AG04449 (cell line): Measurements from ENCODE around the gene LYPLAL1.

Experiments
- CTCF ChIA-PET: fragments of 350-600 bp; formaldehyde crosslinking; extraction: SDS; loops from one replicate; lab custom pipeline; 2021; ENCODE audit warnings: antibody characterized with exemption; lab: Yijun Ruan, JAX
- POLR2A ChIA-PET: fragments of 400-600, 350-600 bp; formaldehyde crosslinking; extraction: SDS; loops from one replicate; lab custom pipeline; 2020; ENCODE audit warnings: antibody characterized with exemption, inconsistent platforms; lab: Yijun Ruan, JAX
- DNase-seq: peaks from one replicate; pipeline ENCODE4 v3.0.0-alpha.2; 2010; ENCODE audit warnings: low read depth, low spot score
- H3K4me3 ChIP-seq: 2 replicates; pipeline ENCODE4 v1.5.1; 2011; ENCODE audit warnings: low read depth, mild to moderate bottlenecking, control low read depth, low read length
- TF ChIP-seq, protein P1 (sequence below): IDR thresholded peaks from one replicate; pipeline ENCODE4 v1.5.1; 2011; ENCODE audit warnings: mild to moderate bottlenecking, moderate library complexity, low read length, control low read depth, inconsistent platforms; ENCODE audit not compliant: insufficient read depth; ENCODE audit errors: missing control alignments

LYPLAL1 gene

DNA sequence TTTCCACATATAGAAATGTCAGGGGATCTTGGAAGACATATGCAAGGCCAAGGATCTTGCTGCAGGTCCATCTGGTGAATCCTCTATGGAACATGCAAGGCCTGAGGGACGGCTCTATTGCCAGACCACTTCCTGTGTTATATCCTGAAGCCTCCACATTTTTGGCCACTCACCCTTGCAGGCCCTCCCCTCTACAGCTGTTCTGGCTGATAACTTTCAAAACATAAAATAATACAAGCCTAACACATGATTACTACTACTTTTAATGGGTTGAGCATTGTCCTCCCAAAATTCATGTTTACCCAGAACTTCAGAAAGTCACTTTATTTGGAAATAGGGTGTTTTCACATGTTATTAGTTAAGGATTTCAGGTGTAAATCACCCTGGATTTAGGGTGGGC is 18.5 kb upstream of the LYPLAL1 start:
- no peak overlapping the region for H3K4me3 ChIP-seq
- CTCF ChIA-PET, result no interaction called here
- no peak for DNase-seq
- TF ChIP-seq, protein P1, sequence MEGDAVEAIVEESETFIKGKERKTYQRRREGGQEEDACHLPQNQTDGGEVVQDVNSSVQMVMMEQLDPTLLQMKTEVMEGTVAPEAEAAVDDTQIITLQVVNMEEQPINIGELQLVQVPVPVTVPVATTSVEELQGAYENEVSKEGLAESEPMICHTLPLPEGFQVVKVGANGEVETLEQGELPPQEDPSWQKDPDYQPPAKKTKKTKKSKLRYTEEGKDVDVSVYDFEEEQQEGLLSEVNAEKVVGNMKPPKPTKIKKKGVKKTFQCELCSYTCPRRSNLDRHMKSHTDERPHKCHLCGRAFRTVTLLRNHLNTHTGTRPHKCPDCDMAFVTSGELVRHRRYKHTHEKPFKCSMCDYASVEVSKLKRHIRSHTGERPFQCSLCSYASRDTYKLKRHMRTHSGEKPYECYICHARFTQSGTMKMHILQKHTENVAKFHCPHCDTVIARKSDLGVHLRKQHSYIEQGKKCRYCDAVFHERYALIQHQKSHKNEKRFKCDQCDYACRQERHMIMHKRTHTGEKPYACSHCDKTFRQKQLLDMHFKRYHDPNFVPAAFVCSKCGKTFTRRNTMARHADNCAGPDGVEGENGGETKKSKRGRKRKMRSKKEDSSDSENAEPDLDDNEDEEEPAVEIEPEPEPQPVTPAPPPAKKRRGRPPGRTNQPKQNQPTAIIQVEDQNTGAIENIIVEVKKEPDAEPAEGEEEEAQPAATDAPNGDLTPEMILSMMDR, result no peak
- POLR2A ChIA-PET, result no interaction called here

DNA sequence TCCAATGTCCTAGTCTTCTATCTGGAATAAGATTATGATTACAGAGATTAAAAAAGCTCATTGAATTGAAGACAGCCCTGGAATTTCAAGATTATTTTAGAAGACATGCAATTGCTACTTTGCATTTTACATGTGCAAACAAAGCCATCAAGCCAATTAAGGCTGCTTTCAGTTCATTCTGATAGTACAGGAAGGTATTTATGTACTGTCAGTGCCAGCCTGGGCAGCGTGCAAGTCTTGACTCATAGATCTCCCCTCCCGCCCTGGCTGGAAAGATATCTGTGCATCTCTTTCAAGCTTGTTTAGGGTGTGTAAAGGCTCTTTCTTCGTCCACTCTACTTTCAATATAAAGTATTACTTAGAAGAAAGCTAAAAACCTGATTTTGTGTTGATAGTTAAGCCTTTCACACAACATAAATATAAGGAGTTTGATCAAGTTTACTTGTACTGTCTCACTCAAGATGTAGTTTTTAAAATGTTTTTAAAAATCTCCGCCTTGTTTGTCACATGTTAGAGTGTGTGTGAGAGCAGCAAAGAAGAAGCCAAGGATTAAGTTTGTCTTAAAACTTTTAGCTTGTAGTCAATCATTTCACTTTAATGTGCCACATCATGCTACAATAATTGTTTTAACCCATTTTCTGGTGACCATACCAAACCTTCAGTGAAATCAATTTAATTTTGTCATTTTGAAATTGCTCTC is 13.6 kb upstream of the LYPLAL1 start:
- POLR2A ChIA-PET, result no interaction called here
- H3K4me3 ChIP-seq, result no peak overlapping the region
- DNase-seq, result no peak
- CTCF ChIA-PET, result interaction anchor here (1.1 to 1.3 kb wide), 3 partner anchors 9 to 23 kb away, joined by 3 to 4 read pairs (median 3); partner anchors contain the start of gene LYPLAL1
- TF ChIP-seq, protein P1, result no peak

DNA sequence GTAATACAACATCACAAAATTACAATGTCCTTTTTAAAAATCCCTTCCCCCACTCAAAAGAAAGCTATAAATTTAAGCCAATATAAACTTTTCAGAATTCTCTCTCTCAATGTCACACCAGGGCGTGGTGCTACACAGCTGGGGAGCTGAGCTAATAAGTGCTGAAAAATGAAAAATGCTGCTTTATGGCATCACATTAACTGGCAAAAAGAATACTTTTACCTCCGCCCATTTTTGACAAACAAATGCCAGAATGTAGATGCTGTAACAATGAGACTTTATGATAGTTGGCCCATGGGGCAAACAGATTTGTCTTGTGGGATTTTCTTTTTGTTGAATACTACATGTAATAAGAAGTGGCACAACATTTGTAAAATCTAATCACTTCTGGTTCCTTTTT is 12.7 kb upstream of the LYPLAL1 start:
- no peak for DNase-seq
- TF ChIP-seq, protein P1, result no peak
- no peak overlapping the region for H3K4me3 ChIP-seq
- ChIA-PET CTCF (interaction anchor here (1.1 to 1.3 kb wide), 3 partner anchors 10 to 94 kb away, joined by 3 to 4 read pairs (median 3); partner anchors contain the start of gene LYPLAL1), POLR2A (no interaction called here)

DNA sequence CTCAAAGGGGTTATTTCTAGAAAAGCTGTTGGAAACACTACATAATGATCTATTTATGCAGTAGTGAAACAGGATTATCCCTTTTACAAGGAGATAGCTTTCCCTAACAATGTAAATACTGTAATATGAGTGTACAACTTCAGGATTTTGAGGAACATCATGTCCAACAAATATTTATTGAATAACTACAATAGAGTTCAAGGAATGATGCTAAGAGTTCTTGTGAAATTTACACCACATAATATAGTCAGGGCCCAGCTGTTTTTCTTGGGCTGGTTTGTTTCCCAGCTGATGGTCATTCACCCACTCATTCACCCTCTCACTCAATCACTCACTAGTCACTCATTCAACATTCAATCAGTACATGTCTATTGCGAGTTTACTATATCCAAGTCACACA is 12.3 kb upstream of the LYPLAL1 start:
- no peak for DNase-seq
- TF ChIP-seq, protein P1, result no peak
- ChIA-PET CTCF (interaction anchor here (1.1 to 1.3 kb wide), 3 partner anchors 10 to 94 kb away, joined by 3 to 4 read pairs (median 3); partner anchors contain the start of gene LYPLAL1), POLR2A (no interaction called here)
- H3K4me3 ChIP-seq, result no peak overlapping the region

DNA sequence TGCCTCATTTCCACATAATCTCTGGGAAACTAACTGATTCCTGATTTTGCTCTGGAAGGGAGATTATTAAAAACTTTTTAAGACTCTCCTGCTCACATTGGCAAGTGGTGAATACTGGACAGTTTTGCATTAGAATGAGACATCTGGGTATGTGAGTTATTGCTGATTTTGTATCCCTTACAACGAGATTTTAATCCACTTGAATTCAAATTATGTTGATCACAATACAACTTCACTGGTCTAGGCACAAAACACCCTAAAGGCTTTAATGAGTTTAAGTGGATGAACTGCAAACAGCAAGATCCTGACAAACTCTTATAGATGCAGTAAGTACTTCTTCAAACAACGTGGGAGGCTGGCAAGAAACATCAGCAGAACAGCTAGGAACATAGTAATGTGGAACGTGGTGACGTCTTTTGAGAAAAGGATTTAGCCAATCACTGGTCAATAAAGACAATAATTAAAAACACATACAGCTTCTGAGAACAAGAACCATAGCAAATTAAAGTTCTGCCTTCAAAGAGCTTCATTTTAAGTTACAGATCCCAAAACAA is 10.2 kb upstream of the LYPLAL1 start:
- CTCF ChIA-PET, result no interaction called here
- POLR2A ChIA-PET, result no interaction called here
- DNase-seq, result no peak
- TF ChIP-seq, protein P1, result no peak
- H3K4me3 ChIP-seq, result no peak overlapping the region

DNA sequence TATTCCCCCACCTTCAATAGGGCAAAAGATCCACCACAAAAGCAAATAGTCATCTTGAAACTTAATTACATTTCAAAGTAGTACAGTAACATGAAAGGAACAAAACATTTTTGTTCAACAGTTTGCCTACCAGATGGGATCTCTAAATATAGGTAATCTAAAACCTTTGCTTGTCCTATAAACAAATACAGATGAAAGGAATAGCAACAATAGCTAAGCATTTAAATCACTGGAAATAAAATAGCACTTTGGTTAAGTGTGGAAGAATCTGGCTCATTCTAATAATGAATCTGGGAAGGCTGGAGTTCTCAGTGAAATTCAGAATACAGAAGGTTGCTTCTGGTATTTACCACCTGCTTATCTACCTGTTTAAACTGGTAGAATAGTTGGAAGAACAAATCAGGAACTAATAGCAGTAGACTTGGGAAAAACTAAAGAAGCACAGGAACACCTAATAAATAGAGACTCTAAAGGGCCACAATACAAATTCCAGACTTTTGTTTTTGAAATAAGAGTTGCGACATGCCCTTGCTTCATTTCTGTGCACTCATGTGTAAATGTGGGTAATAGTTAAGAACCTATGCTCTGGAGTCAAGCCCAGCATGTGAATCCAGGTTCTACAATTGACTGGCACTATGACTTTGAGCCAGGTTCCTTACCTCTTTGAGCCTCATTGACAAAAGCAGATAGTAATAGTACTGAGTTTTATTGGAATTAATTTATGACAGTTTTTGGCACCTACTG is 2.3 kb upstream of the LYPLAL1 start:
- TF ChIP-seq, protein P1, result no peak
- POLR2A ChIA-PET, result no interaction called here
- H3K4me3 ChIP-seq, result no peak overlapping the region
- CTCF ChIA-PET, result no interaction called here
- no peak for DNase-seq
